Endodermal cell (in vitro differentiated cells): ENCODE results near the gene EXD2. TPM values are rescaled to one million over a fixed set of nuclear protein-coding genes. Genes with fewer than 3 reads are reported as not detected.

Experiments
- DNase-seq: peaks from one replicate; pipeline ENCODE4 v3.0.0-alpha.2; 2017
- H3K27ac ChIP-seq: 2 replicates; pipeline ENCODE4 v1.5.1; 2013; ENCODE audit warnings: mild to moderate bottlenecking, low read depth, low read length, moderate library complexity
- H3K27me3 ChIP-seq: 2 replicates; pipeline ENCODE4 v1.6.1; 2013; ENCODE audit warnings: mild to moderate bottlenecking, low read length, moderate library complexity; ENCODE audit not compliant: insufficient read depth, control insufficient read depth, poor library complexity, severe bottlenecking
- H3K36me3 ChIP-seq: 2 replicates; pipeline ENCODE4 v1.7.0; 2013; ENCODE audit warnings: mild to moderate bottlenecking, low read length, moderate library complexity; ENCODE audit not compliant: control insufficient read depth, insufficient read depth
- H3K4me1 ChIP-seq: one replicate; pipeline ENCODE4 v1.7.0; 2013; ENCODE audit warnings: low read length; ENCODE audit not compliant: control insufficient read depth, insufficient read depth
- H3K4me3 ChIP-seq: 2 replicates; pipeline ENCODE4 v1.5.1; 2013; ENCODE audit warnings: mild to moderate bottlenecking, low read length, moderate library complexity
- H3K9ac ChIP-seq: 2 replicates; pipeline ENCODE4 v1.6.1; 2013; ENCODE audit warnings: mild to moderate bottlenecking, low read length, moderate library complexity; ENCODE audit not compliant: poor library complexity, severe bottlenecking; ENCODE audit errors: extremely low read depth
- H3K9me3 ChIP-seq: 2 replicates; pipeline ENCODE4 v1.6.1; 2013; ENCODE audit warnings: mild to moderate bottlenecking, low read length, moderate library complexity; ENCODE audit not compliant: control insufficient read depth
- H3K27ac Mint-ChIP-seq: 2 replicates; pipeline ENCODE4 v1.8.0; 2020; ENCODE audit warnings: mixed read lengths
- H3K27me3 Mint-ChIP-seq: 2 replicates; pipeline ENCODE4 v1.8.0; 2021; ENCODE audit warnings: mild to moderate bottlenecking, mixed read lengths; ENCODE audit not compliant: insufficient read depth
- H3K36me3 Mint-ChIP-seq: 2 replicates; pipeline ENCODE4 v1.8.0; 2020; ENCODE audit warnings: low read depth, mixed read lengths
- H3K4me1 Mint-ChIP-seq: 2 replicates; pipeline ENCODE4 v1.8.0; 2020; ENCODE audit warnings: mixed read lengths
- H3K4me3 Mint-ChIP-seq: 2 replicates; pipeline ENCODE4 v1.8.0; 2020; ENCODE audit warnings: mild to moderate bottlenecking, moderate library complexity, mixed read lengths
- H3K9me3 Mint-ChIP-seq: 2 replicates; pipeline ENCODE4 v1.8.0; 2020; ENCODE audit warnings: mild to moderate bottlenecking, mixed read lengths
- CTCF ChIP-seq: fragments of 200-600 bp; sonication (generic); conservative IDR thresholded peaks from 2 replicates; pipeline ENCODE4 v1.5.0; 2021; ENCODE audit warnings: antibody characterized with exemption, mild to moderate bottlenecking
- WGBS, 2 experiments: methylation state at CpG; one replicate each; pipeline versions ENCODE4 v1.1.5 to v1.1.7; 2013; ENCODE audit warnings: missing lambda C conversion rate in 2 of 2, mixed read lengths in 1 of 2; ENCODE audit not compliant: insufficient coverage in 1 of 2, insufficient read length in 1 of 2; 5-methylcytosine and 5-hydroxymethylcytosine counted together
- total RNA-seq, 2 donors: library from RNA; stranded (reverse); fragmentation: NEBNext Ultra II Directional in 1 of 2; extraction: Animal tissue kit (Norgen Biotek cat#: 25700) in 1 of 2; gene quantifications; 2 replicates in 1 of 2; 3 replicates in 1 of 2; pipeline ENCODE4 v1.2.1, GENCODE V29; 2021

EXD2 gene
- total RNA-seq, 2 donors from 2014 or later: 26.9 to 27.2 TPM

- no peak for TF ChIP-seq CTCF
- Mint-ChIP-seq H3K27ac (no peak overlapping the region), H3K4me1 (no peaks in the 10 kb centered on the region), H3K9me3 (no peaks in the 10 kb centered on the region), H3K4me3 (no peak overlapping the region), H3K27me3 (peaks cover 3% of the 10 kb centered on the region), H3K36me3 (no peaks in the 10 kb centered on the region)
- DNase-seq: no peak
- no peaks in the 10 kb centered on the region for H3K4me1 ChIP-seq
- H3K4me3 ChIP-seq: no peak overlapping the region
- no peaks in the 10 kb centered on the region for H3K36me3 ChIP-seq
- H3K27ac ChIP-seq: no peak overlapping the region
- no peaks in the 10 kb centered on the region for H3K9me3 ChIP-seq
- H3K9ac ChIP-seq: no peak overlapping the region
- WGBS, 2 experiments: 83% methylated on average over 1 of the region's 1 CpG; no CpG with 5 or more reads in 1 of the 2 experiments
- H3K27me3 ChIP-seq: no peaks in the 10 kb centered on the region
Observed at GRCh38 chr14:69269381-69269780, 78.1 kb downstream of the EXD2 start.

DNA sequence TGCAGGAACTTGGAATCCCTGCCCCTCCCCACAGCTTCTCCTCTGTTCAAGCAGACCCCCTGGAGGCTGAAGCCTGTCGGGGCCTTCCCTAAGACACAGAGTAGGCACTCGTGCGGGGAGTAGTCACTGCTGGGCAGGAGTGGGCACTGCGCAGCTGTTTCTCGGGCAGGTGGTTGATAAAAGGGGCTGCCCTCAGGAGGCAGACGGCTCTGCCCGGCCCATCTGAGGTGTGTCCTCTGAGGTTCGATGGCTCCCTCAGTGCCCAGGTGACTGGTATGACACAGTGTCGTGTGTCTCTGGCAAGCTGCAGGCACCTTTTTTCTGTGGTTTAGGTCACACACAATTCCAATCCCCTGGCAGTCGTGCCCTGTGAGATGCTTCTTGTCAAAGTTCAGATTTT lies 78.8 kb downstream of the EXD2 start:
- no peaks in the 10 kb centered on the region for H3K36me3 Mint-ChIP-seq
- H3K27me3 Mint-ChIP-seq: peaks cover 3% of the 10 kb centered on the region
- H3K9me3 Mint-ChIP-seq: no peaks in the 10 kb centered on the region
- no peak overlapping the region for H3K27ac ChIP-seq
- no peak overlapping the region for H3K4me3 Mint-ChIP-seq
- H3K9me3 ChIP-seq: no peaks in the 10 kb centered on the region
- no peak for TF ChIP-seq CTCF
- no peak for DNase-seq
- H3K4me1 Mint-ChIP-seq: no peaks in the 10 kb centered on the region
- no peak overlapping the region for H3K9ac ChIP-seq
- H3K4me1 ChIP-seq: no peaks in the 10 kb centered on the region
- 87 to 93% methylated on average over 5 to 10 of the region's 10 CpGs for WGBS, 2 experiments
- no peak overlapping the region for H3K4me3 ChIP-seq
- no peaks in the 10 kb centered on the region for H3K36me3 ChIP-seq
- H3K27me3 ChIP-seq: no peaks in the 10 kb centered on the region
- no peak overlapping the region for H3K27ac Mint-ChIP-seq

DNA sequence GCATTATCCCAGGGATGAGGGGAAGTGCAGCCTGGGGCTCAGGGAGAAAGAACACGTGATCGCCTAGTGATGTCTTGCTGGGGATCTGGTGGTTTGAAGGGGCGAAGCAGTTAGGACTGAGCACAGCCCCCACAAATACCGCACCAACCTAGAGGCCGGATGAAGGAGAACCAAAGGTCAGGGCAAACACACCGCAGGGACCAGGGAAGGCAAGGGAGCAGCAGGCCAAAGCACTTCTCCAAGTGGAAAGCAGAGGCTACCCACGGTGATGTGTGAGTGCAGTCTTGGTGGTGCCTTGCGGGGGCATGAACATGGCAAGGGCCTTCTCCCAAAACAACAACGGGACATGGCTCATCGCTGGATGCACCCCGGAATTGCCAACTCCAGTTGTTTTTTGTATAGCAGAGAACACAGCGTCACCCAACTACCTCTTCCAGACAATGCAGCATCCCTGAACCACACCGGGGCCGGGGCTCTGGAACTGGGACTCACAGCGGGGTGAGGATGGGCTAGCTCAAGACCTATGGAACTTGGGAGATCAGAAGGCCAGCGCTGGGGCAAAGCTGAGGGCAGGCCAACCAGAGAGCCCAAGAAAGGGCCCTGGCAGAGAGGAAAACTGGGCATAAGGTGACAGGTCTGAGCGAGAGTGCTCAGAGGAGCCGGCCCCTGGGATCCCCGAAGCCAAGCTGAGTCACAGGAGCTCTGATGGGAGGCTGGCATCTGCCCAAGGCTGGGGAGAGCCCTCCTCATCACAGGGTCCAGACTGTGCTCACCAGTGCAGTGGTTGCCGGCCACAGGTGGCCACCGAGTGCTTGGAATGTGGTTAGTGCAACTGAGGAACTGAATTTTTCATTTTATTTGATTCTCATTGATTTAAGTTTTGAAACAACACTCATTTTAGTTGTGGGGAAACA lies 79.8 kb downstream of the EXD2 start:
- Mint-ChIP-seq H3K27ac (no peak overlapping the region), H3K27me3 (peaks cover 2% of the 10 kb centered on the region), H3K4me3 (no peak overlapping the region), H3K36me3 (no peaks in the 10 kb centered on the region), H3K4me1 (no peaks in the 10 kb centered on the region), H3K9me3 (no peaks in the 10 kb centered on the region)
- Histone ChIP-seq H3K27me3 (no peaks in the 10 kb centered on the region), H3K9ac (no peak overlapping the region), H3K4me3 (no peak overlapping the region), H3K9me3 (no peaks in the 10 kb centered on the region), H3K27ac (no peak overlapping the region), H3K36me3 (no peaks in the 10 kb centered on the region), H3K4me1 (no peaks in the 10 kb centered on the region)
- WGBS, 2 experiments: 90 to 95% methylated on average over 10 to 21 of the region's 21 CpGs
- no peak for TF ChIP-seq CTCF
- DNase-seq: no peak
